SK-N-SH treated with all-trans-retinoic acid at 6 μM for 48 hours (cell line): Measurements from ENCODE around the gene CENPU.

Experiments
- ARNTL ChIP-seq: fragments of 450-650 bp; formaldehyde crosslinking; IDR thresholded peaks from 2 replicates; pipeline ENCODE4 v1.5.0; 2020; ENCODE audit warnings: low read depth, mild to moderate bottlenecking, moderate library complexity, borderline replicate concordance
- GLIS3 ChIP-seq: fragments of 250-450 bp; sonication (Bioruptor Pico); IDR thresholded peaks from 2 replicates; pipeline ENCODE4 v1.5.0; 2020; ENCODE audit warnings: mild to moderate bottlenecking, moderate library complexity
- PATZ1 ChIP-seq: fragments of 250-450 bp; sonication (Bioruptor Pico); IDR thresholded peaks from 2 replicates; pipeline ENCODE4 v1.8.0; 2020; ENCODE audit warnings: mild to moderate bottlenecking, moderate library complexity, borderline replicate concordance
- PPARA ChIP-seq: fragments of 250-450 bp; sonication (Bioruptor Pico); IDR thresholded peaks from 2 replicates; pipeline ENCODE4 v1.5.0; 2020; ENCODE audit warnings: mild to moderate bottlenecking, borderline replicate concordance
- SNAI2 ChIP-seq: fragments of 250-450 bp; sonication (Bioruptor Pico); IDR thresholded peaks from 2 replicates; pipeline ENCODE4 v1.5.0; 2020; ENCODE audit warnings: mild to moderate bottlenecking, moderate library complexity
- TCF4 ChIP-seq: fragments of 250-450 bp; sonication (Bioruptor Pico); IDR thresholded peaks from 2 replicates; pipeline ENCODE4 v1.8.0; 2021; ENCODE audit warnings: mild to moderate bottlenecking, moderate library complexity, borderline replicate concordance
- TOX ChIP-seq: fragments of 250-450 bp; sonication (Bioruptor Pico); IDR thresholded peaks from 2 replicates; pipeline ENCODE4 v1.8.0; 2021; ENCODE audit warnings: mild to moderate bottlenecking, moderate library complexity, borderline replicate concordance
- ZFP3 ChIP-seq: fragments of 250-450 bp; sonication (Bioruptor Pico); IDR thresholded peaks from 2 replicates; pipeline ENCODE4 v1.5.0; 2020; ENCODE audit warnings: mild to moderate bottlenecking, moderate library complexity
- ZNF565 ChIP-seq: fragments of 450-650 bp; formaldehyde crosslinking; conservative IDR thresholded peaks from 2 replicates; pipeline ENCODE4 v1.5.0; 2020; ENCODE audit warnings: low read depth, mild to moderate bottlenecking, moderate library complexity

- no peak for TF ChIP-seq GLIS3 (CRISPR knock-in tag)
- no peak for TF ChIP-seq PATZ1 (CRISPR knock-in tag)
- TF ChIP-seq TOX (CRISPR knock-in tag) = no peak
- TF ChIP-seq TCF4 (CRISPR knock-in tag) = no peak
- TF ChIP-seq ZFP3 = no peak
- no peak for TF ChIP-seq ARNTL (CRISPR knock-in tag)
- TF ChIP-seq ZNF565 = no peak
- no peak for TF ChIP-seq SNAI2 (CRISPR knock-in tag)
- no peak for TF ChIP-seq PPARA
Observed at GRCh38 chr4:184681916-184682315, 52.0 kb downstream of the CENPU start.
